K562 (cell line): Measurements from ENCODE around the gene VPS11. TPM values are rescaled to one million over a fixed set of nuclear protein-coding genes. Genes with fewer than 3 reads are reported as not detected.

ENCODE experiments used
- C11orf30 ChIP-seq: fragments of 450-650 bp; IDR thresholded peaks from 2 replicates; pipeline ENCODE4 v1.6.1; 2016; ENCODE audit warnings: low read depth, mild to moderate bottlenecking
- CBX5 ChIP-seq: IDR thresholded peaks from 2 replicates; pipeline ENCODE4 v1.6.1; 2014; ENCODE audit warnings: low read depth, borderline replicate concordance
- CCNT2 ChIP-seq: IDR thresholded peaks from 2 replicates; pipeline ENCODE4 v1.6.1; 2011; ENCODE audit warnings: borderline replicate concordance, low read depth, mild to moderate bottlenecking, moderate library complexity, mixed read lengths, low read length; ENCODE audit not compliant: insufficient read length; ENCODE audit errors: extremely low read depth
- HLTF ChIP-seq: fragments of 450-650 bp; IDR thresholded peaks from 2 replicates; pipeline ENCODE4 v1.6.1; 2016
- KAT8 ChIP-seq: fragments of 450-650 bp; IDR thresholded peaks from 2 replicates; pipeline ENCODE4 v1.6.1; 2016; ENCODE audit warnings: low read depth, mild to moderate bottlenecking
- KLF10 ChIP-seq: fragments of 250-450 bp; sonication (Bioruptor Pico); IDR thresholded peaks from 2 replicates; pipeline ENCODE4 v1.6.1; 2021; ENCODE audit warnings: matching md5 sums
- LEF1 ChIP-seq: fragments of 450-650 bp; IDR thresholded peaks from 2 replicates; pipeline ENCODE4 v1.6.1; 2016; ENCODE audit warnings: mild to moderate bottlenecking
- MTF1 ChIP-seq: fragments of 250-450 bp; sonication (Bioruptor Pico); IDR thresholded peaks from 2 replicates; pipeline ENCODE4 v1.9.0; 2021; ENCODE audit warnings: moderate library complexity, mild to moderate bottlenecking, inconsistent platforms, borderline replicate concordance
- MYC ChIP-seq, 2 experiments: fragments of 250-450 bp in 1 of 2; sonication (Bioruptor Pico) in 1 of 2; IDR thresholded peaks; 2 replicates each; pipeline versions ENCODE4 v1.5.1 to v1.6.1; 2012 to 2021; ENCODE audit warnings: low read depth in 2 of 2, borderline replicate concordance in 1 of 2, improper control_type of control experiment in 1 of 2, low read length in 1 of 2, mild to moderate bottlenecking in 1 of 2, moderate library complexity in 1 of 2
- NBN ChIP-seq: fragments of 450-650 bp; IDR thresholded peaks from 2 replicates; pipeline ENCODE4 v1.6.1; 2016; ENCODE audit warnings: low read depth, mild to moderate bottlenecking
- PHB ChIP-seq: fragments of 250-450 bp; sonication (Bioruptor Pico); IDR thresholded peaks from 2 replicates; pipeline ENCODE4 v1.5.0; 2021
- POLR2H ChIP-seq: IDR thresholded peaks from 2 replicates; pipeline ENCODE4 v1.6.1; 2016; ENCODE audit warnings: missing genetic modification characterization, low read depth, mild to moderate bottlenecking, control low read depth, missing compliant biosample characterization, moderate library complexity
- RAD51 ChIP-seq: fragments of 450-650 bp; IDR thresholded peaks from 2 replicates; pipeline ENCODE4 v1.7.1; 2016; ENCODE audit warnings: low read depth, mild to moderate bottlenecking, borderline replicate concordance
- RBM34 ChIP-seq: fragments of 200-400 bp; formaldehyde crosslinking; IDR thresholded peaks from 2 replicates; pipeline ENCODE4 v1.6.1; 2018; ENCODE audit warnings: low read length, borderline replicate concordance; ENCODE audit not compliant: insufficient read depth
- TCFL5 ChIP-seq: fragments of 250-450 bp; sonication (Bioruptor Pico); conservative IDR thresholded peaks from 2 replicates; pipeline ENCODE4 v1.6.1; 2021; ENCODE audit warnings: mild to moderate bottlenecking, moderate library complexity, matching md5 sums
- ZNF212 ChIP-seq: fragments of 450-650 bp; formaldehyde crosslinking; IDR thresholded peaks from 2 replicates; pipeline ENCODE4 v1.4.0; 2020; ENCODE audit warnings: mild to moderate bottlenecking
- ZNF311 ChIP-seq: fragments of 250-450 bp; sonication (Bioruptor Pico); IDR thresholded peaks from 2 replicates; pipeline ENCODE4 v1.4.0; 2020; ENCODE audit warnings: mild to moderate bottlenecking, moderate library complexity
- ZNF316 ChIP-seq: fragments of 450-650 bp; IDR thresholded peaks from 2 replicates; pipeline ENCODE4 v1.6.1; 2016
- ZNF699 ChIP-seq: fragments of 250-450 bp; sonication (Bioruptor Pico); IDR thresholded peaks from 2 replicates; pipeline ENCODE4 v1.8.0; 2021; ENCODE audit warnings: mild to moderate bottlenecking, moderate library complexity; ENCODE audit not compliant: insufficient replicate concordance
- polyA plus RNA-seq, 8 experiments: library from polyadenylated mRNA; depleted of rRNA in 4 of 8; stranded (reverse) in 5 of 8; unstranded in 3 of 8; fragments of >200 nt; fragmentation: Nextera tagmentation in 2 of 8; fragmentation: Illumina TruSeq in 1 of 8; extraction: Ambion mirVana in 2 of 8; extraction: Trizol in 1 of 8; gene quantifications; 2 replicates each; pipeline versions ENCODE4 v1.2.1 to v1.2.3, GENCODE V29; 2011 to 2014; ENCODE audit warnings: inconsistent platforms in 1 of 8, missing spikeins in 1 of 8
- total RNA-seq, 7 experiments: library from RNA; depleted of rRNA in 6 of 7; stranded (reverse); fragments of >200 nt in 6 of 7; fragmentation: Illumina TruSeq in 2 of 7; extraction: Trizol in 2 of 7; gene quantifications; 2 replicates each; pipeline versions ENCODE4 v1.2.1 to v1.2.3, GENCODE V29; 2011 to 2021; ENCODE audit warnings: low replicate concordance in 1 of 7
- TF ChIP-seq, protein P1 (sequence below), 2 experiments: IDR thresholded peaks in 1 of 2; conservative IDR thresholded peaks in 1 of 2; 2 replicates each; pipeline ENCODE4 v1.6.1; 2016; ENCODE audit warnings: low read depth in 2 of 2, mild to moderate bottlenecking in 1 of 2, missing compliant biosample characterization in 1 of 2, missing genetic modification characterization in 1 of 2, moderate library complexity in 1 of 2
- TF ChIP-seq, protein P2 (sequence below): fragments of 250-450 bp; sonication (Bioruptor Pico); IDR thresholded peaks from 2 replicates; pipeline ENCODE4 v1.4.0; 2020; ENCODE audit warnings: borderline replicate concordance
- TF ChIP-seq, protein P3 (sequence below): sonication (generic); IDR thresholded peaks from 2 replicates; pipeline ENCODE4 v1.6.1; 2016
- TF ChIP-seq, protein P4 (sequence below): fragments of 250-450 bp; sonication (Bioruptor Pico); IDR thresholded peaks from 2 replicates; pipeline ENCODE4 v1.5.0; 2021

The VPS11 gene
- total and polyA plus RNA-seq, 9 of the 15 experiments (the other 6 are each of a cell fraction or from before 2014, with no cell fraction given) = 14.1 to 35.5 (median 27.5) TPM

DNA sequence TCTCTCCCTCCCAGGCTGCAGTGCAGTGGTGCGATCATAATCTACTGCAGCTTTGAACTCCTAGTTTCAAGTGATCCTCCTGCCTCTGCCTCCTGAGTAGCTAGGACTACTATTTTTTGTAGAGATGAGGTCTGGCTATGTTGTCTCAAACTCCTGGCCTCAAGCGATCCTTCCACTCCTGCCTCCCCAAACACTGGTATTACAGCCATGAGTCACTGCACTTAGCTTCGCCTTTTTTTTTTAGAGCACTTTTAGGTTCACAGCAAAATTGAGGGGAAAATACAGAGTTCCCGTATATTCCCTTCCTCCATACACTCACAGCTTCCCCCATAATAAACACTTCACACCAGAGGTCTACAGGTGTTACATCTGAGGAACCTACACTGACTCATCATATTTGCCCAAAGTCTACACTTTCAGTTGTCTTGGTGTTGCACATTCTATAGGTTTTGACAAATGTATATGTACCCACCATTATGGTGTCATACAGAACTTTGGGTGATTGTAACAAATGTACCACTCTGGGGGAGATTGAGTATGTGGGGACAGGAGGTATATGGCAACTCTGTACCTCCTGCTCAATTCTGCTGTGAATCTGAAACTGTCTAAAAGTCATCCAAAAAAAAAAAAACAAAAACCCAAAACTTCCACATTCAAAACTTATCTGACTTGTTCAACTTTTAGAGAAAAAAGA, 25.6 kb upstream of the VPS11 start (continued):
- TF ChIP-seq C11orf30 (peak; percentile 66), MTF1 (CRISPR knock-in tag) (no peak), ZNF316 (peak; percentile 87), CBX5 (no peak), NBN (no peak), CCNT2 (no peak), RBM34 (no peak), KAT8 (no peak), ZNF311 (CRISPR knock-in tag) (no peak), TCFL5 (no peak), ZNF212 (CRISPR knock-in tag) (no peak), PHB (CRISPR knock-in tag) (no peak), ZNF699 (CRISPR knock-in tag) (no peak), KLF10 (CRISPR knock-in tag) (no peak), RAD51 (no peak), HLTF (no peak), MYC (IDR thresholded peaks at IDR 0.05; ENCODE audit: low read depth, low read length) (no peak), MYC (CRISPR knock-in tag; IDR thresholded peaks at IDR 0.05; ENCODE audit: borderline replicate concordance, low read depth) (no peak), POLR2H (no peak), LEF1 (no peak)
- TF ChIP-seq, protein P1, sequence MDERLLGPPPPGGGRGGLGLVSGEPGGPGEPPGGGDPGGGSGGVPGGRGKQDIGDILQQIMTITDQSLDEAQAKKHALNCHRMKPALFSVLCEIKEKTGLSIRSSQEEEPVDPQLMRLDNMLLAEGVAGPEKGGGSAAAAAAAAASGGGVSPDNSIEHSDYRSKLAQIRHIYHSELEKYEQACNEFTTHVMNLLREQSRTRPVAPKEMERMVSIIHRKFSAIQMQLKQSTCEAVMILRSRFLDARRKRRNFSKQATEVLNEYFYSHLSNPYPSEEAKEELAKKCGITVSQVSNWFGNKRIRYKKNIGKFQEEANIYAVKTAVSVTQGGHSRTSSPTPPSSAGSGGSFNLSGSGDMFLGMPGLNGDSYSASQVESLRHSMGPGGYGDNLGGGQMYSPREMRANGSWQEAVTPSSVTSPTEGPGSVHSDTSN (CRISPR knock-in tag; IDR thresholded peaks at IDR 0.05; ENCODE audit: low read depth) = no peak
- TF ChIP-seq, protein P1 (tag; conservative IDR thresholded peaks at IDR 0.05; ENCODE audit: low read depth) = no peak
- TF ChIP-seq, protein P2, sequence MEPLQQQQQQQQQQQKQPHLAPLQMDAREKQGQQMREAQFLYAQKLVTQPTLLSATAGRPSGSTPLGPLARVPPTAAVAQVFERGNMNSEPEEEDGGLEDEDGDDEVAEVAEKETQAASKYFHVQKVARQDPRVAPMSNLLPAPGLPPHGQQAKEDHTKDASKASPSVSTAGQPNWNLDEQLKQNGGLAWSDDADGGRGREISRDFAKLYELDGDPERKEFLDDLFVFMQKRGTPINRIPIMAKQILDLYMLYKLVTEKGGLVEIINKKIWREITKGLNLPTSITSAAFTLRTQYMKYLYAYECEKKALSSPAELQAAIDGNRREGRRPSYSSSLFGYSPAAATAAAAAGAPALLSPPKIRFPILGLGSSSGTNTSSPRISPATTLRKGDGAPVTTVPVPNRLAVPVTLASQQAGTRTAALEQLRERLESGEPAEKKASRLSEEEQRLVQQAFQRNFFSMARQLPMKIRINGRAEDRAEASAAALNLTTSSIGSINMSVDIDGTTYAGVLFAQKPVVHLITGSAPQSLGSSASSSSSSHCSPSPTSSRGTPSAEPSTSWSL = no peak
- TF ChIP-seq, protein P3, sequence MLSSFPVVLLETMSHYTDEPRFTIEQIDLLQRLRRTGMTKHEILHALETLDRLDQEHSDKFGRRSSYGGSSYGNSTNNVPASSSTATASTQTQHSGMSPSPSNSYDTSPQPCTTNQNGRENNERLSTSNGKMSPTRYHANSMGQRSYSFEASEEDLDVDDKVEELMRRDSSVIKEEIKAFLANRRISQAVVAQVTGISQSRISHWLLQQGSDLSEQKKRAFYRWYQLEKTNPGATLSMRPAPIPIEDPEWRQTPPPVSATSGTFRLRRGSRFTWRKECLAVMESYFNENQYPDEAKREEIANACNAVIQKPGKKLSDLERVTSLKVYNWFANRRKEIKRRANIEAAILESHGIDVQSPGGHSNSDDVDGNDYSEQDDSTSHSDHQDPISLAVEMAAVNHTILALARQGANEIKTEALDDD = no peak
- TF ChIP-seq, protein P4, sequence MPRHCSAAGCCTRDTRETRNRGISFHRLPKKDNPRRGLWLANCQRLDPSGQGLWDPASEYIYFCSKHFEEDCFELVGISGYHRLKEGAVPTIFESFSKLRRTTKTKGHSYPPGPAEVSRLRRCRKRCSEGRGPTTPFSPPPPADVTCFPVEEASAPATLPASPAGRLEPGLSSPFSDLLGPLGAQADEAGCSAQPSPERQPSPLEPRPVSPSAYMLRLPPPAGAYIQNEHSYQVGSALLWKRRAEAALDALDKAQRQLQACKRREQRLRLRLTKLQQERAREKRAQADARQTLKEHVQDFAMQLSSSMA = no peak
